GM19239 (cell line): ENCODE data around the gene OBI1.

Source experiments
- DNase-seq: peaks from one replicate; pipeline ENCODE4 v3.0.0; 2011; ENCODE audit warnings: low spot score; ENCODE audit not compliant: insufficient read length
- FAIRE-seq: peaks from 2 replicates; lab custom pipeline; 2011; peaks lifted over from hg19 to GRCh38; lab: Jason Lieb, UNC

OBI1 gene

GRCh38 chr13:78593652-78594455 is 65.1 kb downstream of the OBI1 start:
- no peak for FAIRE-seq
- DNase-seq: no peak

- DNase-seq (no peak), FAIRE-seq (no peak)
These were observed 65.8 kb downstream of the OBI1 start for GRCh38 chr13:78593129-78593528.

- FAIRE-seq: no peak
- no peak for DNase-seq
These were observed 66.4 kb downstream of the OBI1 start for GRCh38 chr13:78592584-78592983.

- DNase-seq (no peak), FAIRE-seq (no peak)
These were observed 69.7 kb downstream of the OBI1 start for GRCh38 chr13:78589206-78589605.

- no peak for FAIRE-seq
- DNase-seq: no peak
These were observed 71.6 kb downstream of the OBI1 start for GRCh38 chr13:78587395-78587794.

GRCh38 chr13:78586706-78587105 is 72.2 kb downstream of the OBI1 start:
- DNase-seq: no peak

GRCh38 chr13:78576261-78576660 is 82.7 kb downstream of the OBI1 start:
- FAIRE-seq (no peak), DNase-seq (no peak)

More at GRCh38 chr13:78586706-78587105, 72.2 kb downstream of the OBI1 start:
- FAIRE-seq: no peak

GRCh38 chr13:78572459-78572858 is 86.5 kb downstream of the OBI1 start:
- FAIRE-seq (no peak), DNase-seq (no peak)

- no peak for DNase-seq
- no peak for FAIRE-seq
These were observed 89.9 kb downstream of the OBI1 start for GRCh38 chr13:78569029-78569428.

- FAIRE-seq (no peak), DNase-seq (no peak)
These were observed 92.3 kb downstream of the OBI1 start for GRCh38 chr13:78566631-78567030.
